CD14-positive monocyte (primary cell): ENCODE measurements around the gene FCGR1A. TPM values are rescaled to one million over a fixed set of nuclear protein-coding genes. Genes with fewer than 3 reads are reported as not detected.
"Not testable (repeated sequence)": the region's sequence is repeated elsewhere in the genome, so short reads cannot be mapped to it uniquely, and the experiment has no call there.

ENCODE experiments used
- DNase-seq, 3 donors: peaks; one replicate each; pipeline ENCODE4 v3.0.0-alpha.2; 2011 to 2022
- H2AFZ ChIP-seq: 2 replicates; pipeline ENCODE4 v1.6.0; 2012; ENCODE audit warnings: mild to moderate bottlenecking, low read depth, low read length, inconsistent platforms; ENCODE audit not compliant: insufficient read depth, poor library complexity, severe bottlenecking
- H3K27ac ChIP-seq, 2 donors: 1 replicate in 1 of 2; 2 replicates in 1 of 2; pipeline ENCODE4 v1.5.1; 2012 to 2013; ENCODE audit warnings: low read length in 2 of 2, control low read depth in 1 of 2, inconsistent platforms in 1 of 2, low read depth in 1 of 2, mild to moderate bottlenecking in 1 of 2
- H3K27me3 ChIP-seq, 2 donors: one replicate each; pipeline versions ENCODE4 v1.6.0 to v1.6.1; 2011 to 2013; ENCODE audit warnings: low read length in 2 of 2; ENCODE audit not compliant: control insufficient read depth in 2 of 2, insufficient read depth in 2 of 2
- H3K36me3 ChIP-seq, 2 donors: replicated peaks in 1 of 2; 1 replicate in 1 of 2; 2 replicates in 1 of 2; pipeline versions ENCODE4 v1.5.1 to v1.6.1; 2012 to 2013; ENCODE audit warnings: low read length in 2 of 2, control low read depth in 1 of 2, inconsistent platforms in 1 of 2, mild to moderate bottlenecking in 1 of 2; ENCODE audit not compliant: insufficient read depth in 2 of 2, control insufficient read depth in 1 of 2
- H3K4me1 ChIP-seq, 2 donors: 1 replicate in 1 of 2; 2 replicates in 1 of 2; pipeline versions ENCODE4 v1.5.1 to v1.6.1; 2012 to 2013; ENCODE audit warnings: low read length in 2 of 2, control low read depth in 1 of 2, inconsistent platforms in 1 of 2, mild to moderate bottlenecking in 1 of 2, moderate library complexity in 1 of 2; ENCODE audit not compliant: insufficient read depth in 2 of 2, control insufficient read depth in 1 of 2
- H3K4me2 ChIP-seq: replicated peaks from 2 replicates; pipeline ENCODE3; 2012; ENCODE audit warnings: low read length, moderate library complexity, mild to moderate bottlenecking; ENCODE audit not compliant: poor library complexity, severe bottlenecking; ENCODE audit errors: extremely low read depth
- H3K4me3 ChIP-seq, 3 experiments: fragments of 200-600 bp in 1 of 3; sonication (generic) in 1 of 3; replicated peaks in 1 of 3; 1 replicate in 2 of 3; 2 replicates in 1 of 3; pipeline ENCODE4 v1.5.1; 2011 to 2013; ENCODE audit warnings: low read length in 3 of 3, mild to moderate bottlenecking in 3 of 3, control low read depth in 2 of 3, low read depth in 2 of 3, inconsistent platforms in 1 of 3, moderate library complexity in 1 of 3
- H3K79me2 ChIP-seq: 2 replicates; pipeline ENCODE4 v1.6.0; 2012; ENCODE audit warnings: mild to moderate bottlenecking, control low read depth, inconsistent platforms, low read length, moderate library complexity; ENCODE audit not compliant: insufficient read depth
- H3K9ac ChIP-seq: 2 replicates; pipeline ENCODE4 v1.6.0; 2017; ENCODE audit warnings: low read length, mild to moderate bottlenecking; ENCODE audit not compliant: insufficient read depth, poor library complexity, severe bottlenecking
- H3K9me3 ChIP-seq, 2 donors: replicated peaks in 1 of 2; 1 replicate in 1 of 2; 2 replicates in 1 of 2; pipeline versions ENCODE4 v1.5.1 to v1.6.1; 2012 to 2013; ENCODE audit warnings: low read length in 2 of 2, control low read depth in 1 of 2; ENCODE audit not compliant: control insufficient read depth in 1 of 2, insufficient read depth in 1 of 2
- H4K20me1 ChIP-seq: 2 replicates; pipeline ENCODE4 v1.6.0; 2012; ENCODE audit warnings: mild to moderate bottlenecking, low read length, control low read depth, moderate library complexity; ENCODE audit not compliant: insufficient read depth
- H3K27ac Mint-ChIP-seq, 7 donors: one replicate each; pipeline ENCODE4 v1.8.0; 2020; ENCODE audit warnings: mild to moderate bottlenecking in 7 of 7, mixed read lengths in 7 of 7, moderate library complexity in 6 of 7, inconsistent platforms in 2 of 7
- H3K27me3 Mint-ChIP-seq, 3 donors: one replicate each; pipeline ENCODE4 v1.8.0; 2021 to 2022; ENCODE audit warnings: low read depth in 3 of 3, mild to moderate bottlenecking in 3 of 3, mixed read lengths in 3 of 3, moderate library complexity in 3 of 3, inconsistent platforms in 1 of 3
- H3K36me3 Mint-ChIP-seq, 2 donors: one replicate each; pipeline ENCODE4 v1.8.0; 2020; ENCODE audit warnings: mixed read lengths in 2 of 2, inconsistent platforms in 1 of 2, mild to moderate bottlenecking in 1 of 2
- H3K4me1 Mint-ChIP-seq: one replicate; pipeline ENCODE4 v1.8.0; 2020; ENCODE audit warnings: mild to moderate bottlenecking, mixed read lengths
- H3K4me3 Mint-ChIP-seq, 2 donors: one replicate each; pipeline ENCODE4 v1.8.0; 2020; ENCODE audit warnings: mild to moderate bottlenecking in 2 of 2, mixed read lengths in 2 of 2, moderate library complexity in 1 of 2
- H3K9me3 Mint-ChIP-seq, 7 donors: one replicate each; pipeline ENCODE4 v1.8.0; 2020 to 2022; ENCODE audit warnings: mixed read lengths in 7 of 7, mild to moderate bottlenecking in 6 of 7, moderate library complexity in 6 of 7, inconsistent platforms in 2 of 7
- WGBS: methylation state at CpG from one replicate; pipeline ENCODE4 v1.1.5; 2013; ENCODE audit warnings: missing lambda C conversion rate; ENCODE audit not compliant: insufficient coverage; 5-methylcytosine and 5-hydroxymethylcytosine counted together
- intact Hi-C, 2 donors: fragments of 100-400 bp; cut with micrococcal nuclease; formaldehyde crosslinking; loops; one replicate each; pipeline versions ENCODE4 v1.15.0 to v1.15.1; 2023
- polyA plus RNA-seq, 3 donors: library from polyadenylated mRNA; depleted of rRNA in 1 of 3; unstranded in 2 of 3; stranded (reverse) in 1 of 3; fragments of 300-500 nt in 2 of 3; fragments of >200 nt in 1 of 3; fragmentation: Illumina TruSeq in 2 of 3; gene quantifications; 1 replicate in 2 of 3; 2 replicates in 1 of 3; pipeline ENCODE4 v1.2.3, GENCODE V29; 2012 to 2021
- TF ChIP-seq, protein P1 (sequence below): fragments of 200-600 bp; IDR thresholded peaks from one replicate; pipeline ENCODE4 v1.8.0; 2022; ENCODE audit warnings: antibody characterized with exemption, mild to moderate bottlenecking

FCGR1A gene
- polyA plus RNA-seq, 3 donors, result 48.8 to 79.7 (median 49.4) TPM

DNA sequence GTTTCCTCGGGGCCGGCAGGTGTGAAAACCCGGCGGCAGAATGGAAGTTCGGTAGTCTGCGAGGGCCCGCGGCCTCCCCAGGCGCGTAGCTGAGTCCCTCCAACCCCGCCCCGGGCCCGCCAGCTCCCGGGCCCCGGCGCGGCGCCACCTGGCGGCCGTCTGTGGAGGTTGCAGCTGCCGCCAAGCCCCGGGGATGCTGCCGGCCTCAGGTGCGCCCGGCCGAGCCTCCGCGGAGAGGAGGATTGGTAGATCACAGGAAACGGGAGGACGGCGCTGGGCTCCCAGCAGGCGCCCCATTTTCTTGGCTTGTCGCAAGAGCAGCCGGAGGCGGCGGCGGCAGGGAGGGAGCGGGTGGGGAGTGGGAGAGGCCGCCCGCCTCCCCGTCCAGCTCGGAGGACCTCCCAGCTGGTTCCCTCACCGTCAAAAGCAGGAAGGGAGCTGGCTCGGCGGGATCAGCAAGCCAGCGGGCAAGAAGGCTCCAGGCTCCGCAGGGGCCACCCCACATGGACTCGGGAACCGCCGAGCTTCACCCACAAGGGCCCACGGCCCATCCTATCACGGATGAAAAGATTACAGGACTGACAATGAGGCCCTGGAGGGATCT is 10.5 kb downstream of the FCGR1A start:
- H3K36me3 Mint-ChIP-seq, intact Hi-C loops, H3K27ac ChIP-seq, H3K79me2 ChIP-seq, H4K20me1 ChIP-seq, H3K27me3 ChIP-seq, H3K4me1 Mint-ChIP-seq, H3K27me3 Mint-ChIP-seq, H3K4me2 ChIP-seq, H3K9me3 ChIP-seq, H3K9me3 Mint-ChIP-seq, H3K36me3 ChIP-seq: not testable (repeated sequence)
- peak overlapping the region; percentile 61 for H2AFZ ChIP-seq
- peak overlapping the region in 1 of 7 donors; percentile 87 for H3K27ac Mint-ChIP-seq
- H3K9ac ChIP-seq, result peak overlapping the region; percentile 57
- WGBS, result 0% methylated on average over 23 of the region's 52 CpGs
- H3K4me3 Mint-ChIP-seq, result peak overlapping the region in 1 of 2 donors; percentile 26
- peak; percentile 11 to 71 (median 33) for DNase-seq
- TF ChIP-seq, protein P1, sequence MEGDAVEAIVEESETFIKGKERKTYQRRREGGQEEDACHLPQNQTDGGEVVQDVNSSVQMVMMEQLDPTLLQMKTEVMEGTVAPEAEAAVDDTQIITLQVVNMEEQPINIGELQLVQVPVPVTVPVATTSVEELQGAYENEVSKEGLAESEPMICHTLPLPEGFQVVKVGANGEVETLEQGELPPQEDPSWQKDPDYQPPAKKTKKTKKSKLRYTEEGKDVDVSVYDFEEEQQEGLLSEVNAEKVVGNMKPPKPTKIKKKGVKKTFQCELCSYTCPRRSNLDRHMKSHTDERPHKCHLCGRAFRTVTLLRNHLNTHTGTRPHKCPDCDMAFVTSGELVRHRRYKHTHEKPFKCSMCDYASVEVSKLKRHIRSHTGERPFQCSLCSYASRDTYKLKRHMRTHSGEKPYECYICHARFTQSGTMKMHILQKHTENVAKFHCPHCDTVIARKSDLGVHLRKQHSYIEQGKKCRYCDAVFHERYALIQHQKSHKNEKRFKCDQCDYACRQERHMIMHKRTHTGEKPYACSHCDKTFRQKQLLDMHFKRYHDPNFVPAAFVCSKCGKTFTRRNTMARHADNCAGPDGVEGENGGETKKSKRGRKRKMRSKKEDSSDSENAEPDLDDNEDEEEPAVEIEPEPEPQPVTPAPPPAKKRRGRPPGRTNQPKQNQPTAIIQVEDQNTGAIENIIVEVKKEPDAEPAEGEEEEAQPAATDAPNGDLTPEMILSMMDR, result peak; percentile 54
- H3K4me3 ChIP-seq, result peak overlapping the region; percentile 35 to 67 (median 42)
- peaks cover 11 to 13% of the 10 kb centered on the region in 2 donors for H3K4me1 ChIP-seq

DNA sequence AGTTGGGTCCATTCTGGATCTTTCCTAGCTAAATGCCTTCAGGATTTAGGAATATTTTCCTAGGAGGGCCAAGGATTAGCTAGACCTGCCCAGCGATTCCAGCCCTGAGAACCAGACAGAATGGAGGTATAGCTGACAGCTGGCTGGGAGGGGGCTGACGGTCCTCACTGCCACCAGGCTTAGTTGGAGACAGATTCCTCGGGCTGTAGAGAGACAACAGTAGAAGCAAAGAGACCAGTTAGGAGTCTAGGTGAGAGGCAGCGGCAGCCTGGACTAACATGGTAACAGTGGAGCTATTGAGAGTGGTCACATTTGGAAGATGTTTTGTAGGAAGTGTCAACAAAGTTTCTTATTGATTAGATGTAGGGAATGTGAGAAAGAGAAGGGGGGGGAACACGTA is 11.4 kb downstream of the FCGR1A start:
- no CpG with 5 or more reads among the region's 5 CpGs for WGBS
- H4K20me1 ChIP-seq, H3K4me1 ChIP-seq, H3K9ac ChIP-seq, H3K9me3 ChIP-seq, H3K27ac ChIP-seq, H2AFZ ChIP-seq, H3K36me3 ChIP-seq, H3K27me3 ChIP-seq, H3K9me3 Mint-ChIP-seq, H3K4me1 Mint-ChIP-seq, H3K79me2 ChIP-seq, H3K4me2 ChIP-seq, intact Hi-C loops, DNase-seq, H3K27ac Mint-ChIP-seq, H3K27me3 Mint-ChIP-seq, H3K36me3 Mint-ChIP-seq, H3K4me3 Mint-ChIP-seq, H3K4me3 ChIP-seq: not testable (repeated sequence)

DNA sequence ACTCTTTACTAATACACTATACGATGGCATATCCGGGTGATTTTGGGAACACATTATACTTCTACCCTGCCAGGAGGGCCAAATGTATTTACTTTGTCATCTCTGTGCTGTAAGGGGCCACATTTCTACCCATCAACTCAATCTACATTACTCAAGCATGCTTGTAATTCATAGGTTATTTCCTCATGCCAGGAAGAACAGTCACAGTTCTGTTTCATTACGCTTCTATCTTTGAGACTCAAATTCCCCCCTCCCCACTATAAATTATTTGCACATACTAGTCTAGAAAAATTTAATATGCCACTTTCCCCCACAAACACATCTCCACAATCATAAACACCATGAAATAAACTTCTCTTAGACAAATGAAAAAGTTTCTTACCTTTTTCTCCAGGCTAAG is 19.1 kb downstream of the FCGR1A start:
- H3K36me3 ChIP-seq, H4K20me1 ChIP-seq, H3K4me3 ChIP-seq, H3K27me3 ChIP-seq, H3K79me2 ChIP-seq, H3K9me3 ChIP-seq, H2AFZ ChIP-seq, H3K4me1 Mint-ChIP-seq, H3K36me3 Mint-ChIP-seq, H3K27me3 Mint-ChIP-seq, H3K27ac ChIP-seq, H3K4me2 ChIP-seq, H3K9me3 Mint-ChIP-seq, H3K4me3 Mint-ChIP-seq, DNase-seq, H3K4me1 ChIP-seq, H3K9ac ChIP-seq, H3K27ac Mint-ChIP-seq, intact Hi-C loops: not testable (repeated sequence)
- no CpG with 5 or more reads among the region's 3 CpGs for WGBS

DNA sequence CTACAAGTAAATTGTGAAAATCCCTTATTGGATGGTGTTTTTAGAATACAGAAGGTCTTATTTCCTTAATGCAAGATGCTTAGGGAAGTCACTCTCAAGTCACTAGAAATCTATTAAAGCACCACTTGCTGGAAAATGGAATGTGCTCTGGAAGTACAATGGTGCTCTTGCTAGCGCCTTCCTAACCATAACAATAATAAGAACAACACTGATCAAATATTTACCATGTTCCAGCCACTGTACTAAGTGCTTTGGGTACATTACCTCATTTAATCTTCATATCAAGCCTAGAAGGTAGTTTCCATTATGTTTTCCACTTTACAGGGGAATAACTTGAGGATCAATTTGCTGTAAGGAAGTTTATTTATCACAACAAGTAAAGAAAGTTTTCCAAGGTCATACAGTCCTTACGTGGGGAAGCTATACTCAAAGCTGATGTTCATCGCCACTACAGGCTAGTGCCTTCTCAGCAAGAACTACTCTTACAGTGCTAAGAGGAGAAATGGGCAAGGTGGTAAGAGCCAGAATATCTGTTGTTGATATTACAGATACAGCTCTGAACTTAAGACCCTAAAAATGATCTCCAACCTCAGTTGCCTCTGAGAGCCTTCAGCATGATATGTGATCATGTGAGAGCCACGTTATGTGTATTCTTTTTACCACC is 22.1 kb downstream of the FCGR1A start:
- H3K27me3 ChIP-seq, H3K4me1 Mint-ChIP-seq, H3K36me3 ChIP-seq, H3K79me2 ChIP-seq, H2AFZ ChIP-seq, H3K9me3 ChIP-seq, H3K4me3 Mint-ChIP-seq, H3K4me1 ChIP-seq, H3K27ac ChIP-seq, intact Hi-C loops, H3K4me3 ChIP-seq, DNase-seq, H3K36me3 Mint-ChIP-seq, H3K9ac ChIP-seq, H3K27me3 Mint-ChIP-seq, H3K9me3 Mint-ChIP-seq, H3K27ac Mint-ChIP-seq, H4K20me1 ChIP-seq, H3K4me2 ChIP-seq: not testable (repeated sequence)
- no CpG with 5 or more reads among the region's 4 CpGs for whole genome bisulfite sequencing
